ENCODE measurements around the gene P2RX4.
"Not testable (repeated sequence)": the region's sequence is repeated elsewhere in the genome, so short reads cannot be mapped to it uniquely, and the experiment has no call there.

Gene P2RX4

DNA sequence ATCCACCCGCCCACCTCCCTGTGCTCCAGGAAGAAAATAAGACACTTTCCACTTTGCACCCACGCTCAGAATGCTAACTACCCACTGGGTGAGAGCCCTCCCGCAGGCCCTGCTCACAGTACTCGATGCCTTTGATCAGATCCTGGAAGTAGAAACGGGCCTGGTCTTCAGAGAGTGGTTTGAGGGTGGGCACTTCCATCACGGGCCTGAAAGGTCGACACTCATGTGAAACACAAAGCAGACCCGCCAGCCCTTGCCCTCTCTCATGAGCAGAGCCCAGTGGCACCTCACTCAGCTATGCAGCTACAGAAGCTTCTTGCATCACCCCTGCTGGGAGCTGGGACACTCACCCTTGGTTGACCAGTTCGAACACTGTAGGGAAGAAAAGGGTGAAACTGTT is 45.5 kb downstream of the P2RX4 start:
- H3K27ac ChIP-seq = no peak overlapping the region
- no peak for TF ChIP-seq ZFX (IDR thresholded peaks at IDR 0.05)

- H3K27ac ChIP-seq = not testable (repeated sequence)
Measured at GRCh38 chr12:121257704-121258449, 47.9 kb downstream of the P2RX4 start.

DNA sequence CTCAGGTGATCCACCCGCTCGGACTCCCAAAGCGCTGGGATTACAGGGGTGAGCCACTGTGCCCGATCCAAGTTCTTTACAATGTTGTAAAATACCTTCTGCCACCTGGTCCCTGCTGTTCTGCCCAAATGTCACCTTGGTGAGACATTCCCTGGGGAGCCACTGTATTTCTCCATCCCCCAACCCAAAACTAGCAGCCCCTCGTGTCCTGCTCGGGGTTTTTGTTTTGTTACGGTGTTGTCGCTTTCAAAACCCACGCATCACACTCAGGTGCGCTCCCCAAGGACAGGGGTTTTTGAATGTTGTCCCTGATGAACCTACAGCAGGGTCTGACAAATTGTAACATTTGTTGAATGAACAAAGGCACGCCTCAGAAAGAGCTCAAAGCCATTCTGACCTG is 49.1 kb downstream of the P2RX4 start:
- TF ChIP-seq ZFX (IDR thresholded peaks at IDR 0.05) = no peak
- TF ChIP-seq, protein P1, sequence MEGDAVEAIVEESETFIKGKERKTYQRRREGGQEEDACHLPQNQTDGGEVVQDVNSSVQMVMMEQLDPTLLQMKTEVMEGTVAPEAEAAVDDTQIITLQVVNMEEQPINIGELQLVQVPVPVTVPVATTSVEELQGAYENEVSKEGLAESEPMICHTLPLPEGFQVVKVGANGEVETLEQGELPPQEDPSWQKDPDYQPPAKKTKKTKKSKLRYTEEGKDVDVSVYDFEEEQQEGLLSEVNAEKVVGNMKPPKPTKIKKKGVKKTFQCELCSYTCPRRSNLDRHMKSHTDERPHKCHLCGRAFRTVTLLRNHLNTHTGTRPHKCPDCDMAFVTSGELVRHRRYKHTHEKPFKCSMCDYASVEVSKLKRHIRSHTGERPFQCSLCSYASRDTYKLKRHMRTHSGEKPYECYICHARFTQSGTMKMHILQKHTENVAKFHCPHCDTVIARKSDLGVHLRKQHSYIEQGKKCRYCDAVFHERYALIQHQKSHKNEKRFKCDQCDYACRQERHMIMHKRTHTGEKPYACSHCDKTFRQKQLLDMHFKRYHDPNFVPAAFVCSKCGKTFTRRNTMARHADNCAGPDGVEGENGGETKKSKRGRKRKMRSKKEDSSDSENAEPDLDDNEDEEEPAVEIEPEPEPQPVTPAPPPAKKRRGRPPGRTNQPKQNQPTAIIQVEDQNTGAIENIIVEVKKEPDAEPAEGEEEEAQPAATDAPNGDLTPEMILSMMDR (conservative IDR thresholded peaks at IDR 0.05) = no peak
- no peak overlapping the region for H3K27ac ChIP-seq

DNA sequence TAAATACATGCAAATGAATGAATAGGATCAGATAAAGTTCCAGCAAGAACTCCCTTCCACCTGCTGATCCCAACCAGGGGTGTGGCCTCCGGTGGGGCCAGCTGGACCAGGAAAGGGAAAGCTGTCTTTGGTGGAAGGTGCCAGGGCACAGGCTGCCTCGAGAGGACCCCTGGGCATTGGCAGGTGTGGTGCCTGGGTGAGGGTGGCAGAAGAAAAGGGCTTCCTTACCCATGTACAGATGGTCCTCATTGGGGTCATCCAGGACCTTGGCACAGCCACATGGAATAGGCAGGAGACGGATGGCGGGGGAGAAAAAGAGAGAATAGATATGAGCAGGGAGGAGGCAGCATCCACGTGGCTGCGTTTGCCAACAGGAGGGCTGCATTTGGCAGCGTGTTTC is 50.2 kb downstream of the P2RX4 start:
- TF ChIP-seq, protein P1 (conservative IDR thresholded peaks at IDR 0.05) = no peak
- TF ChIP-seq ZFX (IDR thresholded peaks at IDR 0.05) = no peak
- no peak overlapping the region for H3K27ac ChIP-seq

- no peak for TF ChIP-seq ZFX (IDR thresholded peaks at IDR 0.05)
- TF ChIP-seq, protein P1 (conservative IDR thresholded peaks at IDR 0.05) = no peak
Measured at GRCh38 chr12:121261398-121261797, 51.5 kb downstream of the P2RX4 start.

DNA sequence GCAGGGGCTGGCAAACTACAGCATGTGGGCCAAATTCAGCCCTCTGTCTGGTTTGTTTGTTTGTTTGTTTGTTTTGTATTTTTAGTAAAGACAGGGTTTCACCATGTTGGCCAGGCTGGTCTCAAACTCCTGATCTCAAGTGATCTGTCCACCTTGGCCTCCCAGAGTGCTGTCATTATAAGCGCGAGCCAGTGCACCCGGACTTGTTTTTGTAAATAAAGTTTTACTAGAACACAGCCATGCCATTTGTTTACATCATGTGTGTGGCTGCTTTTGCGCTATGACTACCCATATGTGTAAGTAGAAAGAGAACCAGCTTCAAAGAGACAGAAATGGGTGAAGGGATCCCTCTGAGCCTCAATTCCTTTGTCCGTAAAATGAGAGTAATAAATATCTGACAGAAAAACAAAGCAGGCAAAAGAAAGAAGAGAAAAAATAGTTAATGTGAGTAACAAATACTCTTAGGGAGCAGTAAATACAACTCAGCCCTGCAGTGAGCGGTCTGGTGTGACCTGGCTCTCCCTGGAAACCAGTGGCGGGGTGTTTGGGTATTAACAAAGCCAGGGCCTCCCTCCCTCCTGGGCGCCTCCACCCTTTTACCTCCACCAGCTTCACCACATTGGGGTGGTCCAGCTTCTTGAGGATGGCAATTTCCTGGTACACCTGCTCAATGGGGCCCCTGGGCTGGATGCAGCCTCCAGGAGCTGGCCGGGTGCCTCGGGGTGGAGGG is 53.4 kb downstream of the P2RX4 start:
- no peak for TF ChIP-seq ZFX (IDR thresholded peaks at IDR 0.05)
- TF ChIP-seq, protein P1 (conservative IDR thresholded peaks at IDR 0.05) = no peak

More at GRCh38 chr12:121261398-121261797, 51.5 kb downstream of the P2RX4 start:
- no peak overlapping the region for H3K27ac ChIP-seq

GRCh38 chr12:121264135-121264534 is 54.2 kb downstream of the P2RX4 start:
- TF ChIP-seq, protein P1 (conservative IDR thresholded peaks at IDR 0.05) = no peak
- TF ChIP-seq ZFX (IDR thresholded peaks at IDR 0.05) = no peak
- no peak overlapping the region for H3K27ac ChIP-seq

More for the DNA sequence above, 53.4 kb downstream of the P2RX4 start:
- no peak overlapping the region for H3K27ac ChIP-seq

GRCh38 chr12:121264951-121265515 is 55.1 kb downstream of the P2RX4 start:
- no peak overlapping the region for H3K27ac ChIP-seq

More at GRCh38 chr12:121264951-121265515, 55.1 kb downstream of the P2RX4 start:
- no peak for TF ChIP-seq ZFX (IDR thresholded peaks at IDR 0.05)
- TF ChIP-seq, protein P1 (conservative IDR thresholded peaks at IDR 0.05) = no peak

All from C4-2B (cell line).